HG03045 (cell line): Measurements from ENCODE around the gene NEDD9.

Experiments
- ATAC-seq: cut with Tn5 transposase; IDR thresholded peaks from one replicate; pipeline ENCODE4 v1.9.1; 2021; ENCODE audit warnings: mild to moderate bottlenecking, moderate library complexity; ENCODE audit not compliant: unreplicated experiment

The NEDD9 gene

DNA sequence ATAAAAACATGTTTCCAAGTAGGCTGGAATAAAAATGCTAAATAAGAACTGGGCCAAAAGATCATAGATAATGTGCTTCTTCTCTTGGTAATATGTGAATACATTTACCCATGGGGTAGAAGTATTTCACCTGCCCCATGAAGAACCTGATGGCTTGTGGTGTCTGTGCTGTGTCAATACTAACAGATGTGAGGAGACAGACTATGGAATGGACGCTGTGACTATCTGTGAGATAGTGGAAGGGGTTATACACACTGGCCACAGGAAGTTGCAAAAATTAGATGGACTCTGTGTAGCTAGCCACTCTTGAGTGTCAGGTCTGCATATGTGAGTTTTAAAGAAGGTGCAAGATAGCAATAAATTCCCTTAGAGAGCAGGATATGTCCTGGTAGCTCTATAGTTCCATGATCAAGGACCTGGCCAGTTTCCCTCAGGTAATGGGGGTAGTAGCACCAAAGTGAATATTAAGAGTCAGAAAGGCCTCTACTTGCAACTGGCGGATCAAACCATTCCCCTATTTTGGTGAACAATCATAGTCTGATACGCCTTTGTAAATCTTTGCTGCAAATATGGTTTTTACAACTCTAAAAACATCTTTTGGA is 48.6 kb downstream of the NEDD9 start:
- no peak for ATAC-seq

DNA sequence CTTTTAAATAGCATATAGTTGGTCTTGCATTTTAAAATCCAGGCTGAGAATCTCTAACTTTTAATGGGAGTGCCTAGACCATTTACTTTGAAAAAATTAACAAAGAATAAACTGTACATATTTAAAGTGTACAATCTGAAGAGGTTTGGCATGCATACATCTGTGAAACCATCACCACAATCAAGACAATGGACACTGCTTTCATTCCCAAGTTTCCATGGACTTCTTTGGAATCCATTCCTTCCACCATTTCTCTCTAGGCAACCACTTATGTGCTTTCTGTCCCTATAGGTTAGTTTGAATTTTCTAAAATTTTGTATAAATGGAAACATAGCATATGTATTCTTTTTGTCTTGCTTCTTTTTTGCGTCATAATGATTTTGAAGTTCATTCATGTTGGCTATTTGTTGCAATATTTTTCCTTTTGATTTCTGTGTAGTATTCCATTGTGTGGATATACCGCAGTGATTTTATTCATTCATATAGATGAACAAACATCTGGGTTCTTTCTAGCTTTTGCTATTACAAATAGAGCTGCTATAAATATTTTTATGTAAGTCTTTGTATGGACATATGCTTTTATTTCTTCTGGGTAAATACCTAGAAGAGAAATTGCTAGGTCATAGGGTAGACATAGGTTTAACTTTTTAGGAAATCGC is 50.9 kb downstream of the NEDD9 start:
- ATAC-seq: no peak

DNA sequence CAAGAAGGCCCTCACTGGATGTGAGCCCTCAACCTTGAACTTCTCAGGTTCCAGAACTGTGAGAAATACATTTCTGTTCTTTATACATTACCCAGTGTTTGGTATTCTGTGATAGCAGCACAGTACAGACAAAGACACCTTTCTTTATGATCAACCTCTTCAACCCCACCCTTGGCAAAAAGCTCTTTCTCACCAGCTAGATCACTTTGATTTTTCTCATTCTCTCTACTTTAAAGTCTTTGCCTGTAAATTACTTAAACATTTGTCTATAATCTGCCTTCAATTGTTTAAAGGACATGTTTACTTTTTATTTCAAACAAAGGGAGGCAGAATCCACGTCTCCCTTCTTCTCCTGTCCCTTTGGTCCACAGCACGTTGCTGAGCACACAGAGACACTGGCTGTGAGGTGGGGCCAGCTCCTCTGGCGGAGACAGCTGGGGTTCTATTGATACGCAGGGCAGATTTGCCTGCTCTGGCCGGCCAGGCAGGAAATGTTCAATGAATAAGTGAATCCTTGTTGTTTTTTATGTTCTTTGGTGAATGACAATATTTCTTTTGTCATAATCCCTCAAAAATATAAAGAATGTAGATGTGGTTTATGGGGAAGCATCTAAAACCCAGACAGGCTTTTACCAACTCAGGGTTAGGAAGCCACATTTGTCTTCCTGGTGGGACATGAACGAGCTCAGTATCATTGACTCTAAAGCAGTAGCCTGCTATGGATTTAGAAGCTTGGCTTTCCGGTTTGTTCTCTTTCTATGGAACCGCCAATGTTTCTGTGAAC is 52.9 kb downstream of the NEDD9 start:
- ATAC-seq: no peak

DNA sequence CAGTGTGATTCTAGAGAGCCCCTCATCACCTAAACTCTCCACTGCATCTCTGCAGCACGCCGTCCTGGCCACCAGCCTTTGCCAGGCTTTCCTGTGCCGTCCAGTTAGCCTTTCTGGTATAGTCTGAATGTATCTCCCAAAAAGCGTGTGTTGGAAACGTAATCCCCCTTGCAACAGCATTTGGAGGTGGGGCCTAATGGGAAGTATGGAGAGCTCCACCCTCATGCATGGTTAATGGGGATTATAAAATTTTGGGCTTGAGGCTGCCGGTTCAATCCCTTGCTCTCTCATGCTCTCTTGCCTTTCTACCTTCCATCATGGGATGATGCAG is 53.4 kb downstream of the NEDD9 start:
- no peak for ATAC-seq

DNA sequence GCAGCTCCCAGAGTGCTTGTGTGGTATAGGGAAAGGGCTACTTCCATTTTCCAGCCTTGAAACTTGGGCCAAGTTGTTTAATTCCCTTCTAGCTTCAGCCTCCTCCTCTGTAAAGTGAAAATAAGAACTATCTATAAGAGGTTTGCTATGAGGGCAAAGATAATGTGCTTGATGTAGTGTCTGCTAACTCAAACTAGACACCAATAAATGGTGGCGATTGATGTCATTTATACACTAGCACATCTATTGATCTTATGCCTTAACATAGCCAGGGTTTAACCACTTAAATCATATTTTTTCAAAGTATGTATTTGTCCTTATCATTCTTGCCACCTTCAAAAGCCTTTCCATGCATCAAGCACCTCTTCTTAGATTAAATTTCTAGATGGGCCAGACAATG is 55.2 kb downstream of the NEDD9 start:
- ATAC-seq: no peak

DNA sequence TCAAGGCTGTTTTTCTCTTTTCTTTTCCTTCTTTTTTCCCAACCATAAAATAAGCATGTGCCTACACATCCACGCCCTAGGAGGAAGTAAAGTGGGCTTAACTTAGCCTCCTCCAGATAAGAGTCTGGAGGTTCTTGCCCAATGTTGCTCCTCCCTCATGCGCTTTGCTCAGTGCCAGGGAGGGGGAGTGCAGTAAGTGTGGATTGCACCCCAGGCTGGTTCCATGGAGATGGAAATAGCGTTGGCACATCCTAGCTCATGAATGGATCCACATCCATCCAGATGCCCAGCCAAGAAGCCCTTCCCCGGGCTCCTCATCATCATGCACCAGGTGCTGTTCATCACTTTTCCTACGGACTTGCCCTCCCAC is 58.2 kb downstream of the NEDD9 start:
- ATAC-seq: no peak

DNA sequence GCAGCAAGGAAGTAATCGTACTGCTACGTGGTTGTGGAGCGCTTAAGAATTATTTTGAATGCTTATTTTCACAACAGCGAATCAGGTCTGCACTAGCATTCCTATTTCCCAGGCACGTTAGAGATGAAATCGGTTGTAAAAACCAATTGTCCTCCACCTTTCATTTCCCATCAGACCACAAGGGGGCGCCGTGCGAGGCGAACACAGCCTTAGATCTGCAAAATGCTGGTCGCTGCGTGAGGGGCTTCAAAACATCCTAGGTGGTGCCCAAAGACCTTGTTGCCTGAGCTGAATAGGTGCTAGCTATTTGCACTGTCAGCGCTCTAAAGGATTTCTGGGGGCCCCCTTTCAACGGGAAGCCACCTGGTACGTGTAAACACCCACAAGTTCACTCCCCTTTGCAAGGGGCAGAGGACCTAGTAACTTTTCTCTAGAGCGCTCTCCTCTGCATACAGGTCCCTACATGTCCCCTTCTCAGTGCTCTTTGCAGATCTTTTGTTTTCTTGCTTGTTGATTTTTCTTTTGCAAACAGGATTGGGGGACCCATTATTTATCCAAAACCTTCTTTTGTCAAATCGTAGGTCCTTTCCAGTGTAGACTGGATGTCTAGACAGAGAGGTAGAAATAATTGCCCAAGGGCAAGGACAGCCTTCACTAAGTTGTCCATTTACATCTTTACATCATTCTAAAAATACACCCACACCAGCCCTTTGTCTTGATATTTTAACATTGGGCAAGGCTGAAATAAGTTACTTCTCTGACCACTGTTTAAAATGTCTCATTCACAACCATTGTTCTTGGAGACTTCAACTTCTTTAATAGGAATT is 59.8 kb downstream of the NEDD9 start:
- ATAC-seq: no peak

DNA sequence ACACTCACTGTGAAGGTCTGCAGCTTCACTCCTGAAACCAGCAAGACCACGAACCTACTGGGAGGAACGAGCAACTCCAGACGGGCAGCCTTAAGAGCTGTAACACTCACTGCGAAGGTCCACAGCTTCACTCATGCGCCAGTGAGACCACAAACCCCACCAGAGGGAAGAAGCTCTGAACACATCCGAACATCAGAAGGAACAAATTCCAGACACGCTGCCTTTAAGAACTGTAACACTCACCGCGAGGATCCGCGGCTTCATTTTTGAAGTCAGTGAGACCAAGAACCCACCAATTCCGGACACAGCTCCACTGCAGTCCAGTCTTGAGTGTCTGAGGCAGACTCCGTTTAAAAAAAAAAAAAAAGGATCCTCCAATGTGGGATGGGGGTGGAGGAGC is 60.5 kb downstream of the NEDD9 start:
- no peak for ATAC-seq

DNA sequence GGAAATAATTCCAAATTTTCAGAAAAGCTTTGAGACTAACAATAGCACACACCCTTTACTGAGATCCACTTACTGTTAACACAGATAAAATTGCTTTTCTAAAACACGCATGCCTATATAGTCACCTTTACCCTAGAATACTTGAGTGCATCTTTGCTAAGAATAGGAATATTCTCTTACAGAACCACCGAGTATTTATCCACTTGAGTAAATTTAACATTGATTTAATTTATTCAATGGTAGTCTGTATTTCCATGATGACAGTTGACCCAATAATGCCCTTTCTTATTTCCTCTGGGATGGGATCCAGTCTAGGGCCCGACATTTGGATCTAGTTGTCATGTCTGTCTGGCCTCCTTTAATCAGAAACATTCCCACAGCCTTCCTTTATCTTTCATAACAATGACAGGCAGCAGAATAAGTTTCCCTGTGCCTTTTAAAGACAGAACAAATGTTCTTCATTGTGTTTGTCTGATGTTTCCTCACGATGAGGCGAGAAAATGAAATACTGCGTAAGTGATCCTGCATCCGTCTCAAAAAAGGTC is 64.3 kb downstream of the NEDD9 start:
- no peak for ATAC-seq

DNA sequence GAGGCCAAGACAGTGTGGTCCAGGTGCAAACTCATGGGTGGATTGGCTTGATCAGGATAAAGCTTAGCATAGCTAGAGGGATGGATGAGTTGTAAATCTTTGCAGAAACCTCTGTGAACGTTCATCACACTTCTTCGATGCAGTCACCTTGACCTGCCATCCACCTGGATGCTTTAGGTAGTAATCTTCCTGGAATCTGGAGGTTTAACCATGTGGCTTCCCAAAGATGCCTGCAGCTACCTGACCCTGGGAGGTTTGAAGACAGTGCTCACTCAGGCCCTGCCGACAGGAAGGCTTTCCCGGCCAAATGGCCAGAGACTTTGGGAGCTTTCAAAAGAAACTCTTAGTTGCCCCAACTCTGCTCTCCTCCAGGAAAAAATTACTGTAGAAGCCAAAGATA is 65.5 kb downstream of the NEDD9 start:
- no peak for ATAC-seq

DNA sequence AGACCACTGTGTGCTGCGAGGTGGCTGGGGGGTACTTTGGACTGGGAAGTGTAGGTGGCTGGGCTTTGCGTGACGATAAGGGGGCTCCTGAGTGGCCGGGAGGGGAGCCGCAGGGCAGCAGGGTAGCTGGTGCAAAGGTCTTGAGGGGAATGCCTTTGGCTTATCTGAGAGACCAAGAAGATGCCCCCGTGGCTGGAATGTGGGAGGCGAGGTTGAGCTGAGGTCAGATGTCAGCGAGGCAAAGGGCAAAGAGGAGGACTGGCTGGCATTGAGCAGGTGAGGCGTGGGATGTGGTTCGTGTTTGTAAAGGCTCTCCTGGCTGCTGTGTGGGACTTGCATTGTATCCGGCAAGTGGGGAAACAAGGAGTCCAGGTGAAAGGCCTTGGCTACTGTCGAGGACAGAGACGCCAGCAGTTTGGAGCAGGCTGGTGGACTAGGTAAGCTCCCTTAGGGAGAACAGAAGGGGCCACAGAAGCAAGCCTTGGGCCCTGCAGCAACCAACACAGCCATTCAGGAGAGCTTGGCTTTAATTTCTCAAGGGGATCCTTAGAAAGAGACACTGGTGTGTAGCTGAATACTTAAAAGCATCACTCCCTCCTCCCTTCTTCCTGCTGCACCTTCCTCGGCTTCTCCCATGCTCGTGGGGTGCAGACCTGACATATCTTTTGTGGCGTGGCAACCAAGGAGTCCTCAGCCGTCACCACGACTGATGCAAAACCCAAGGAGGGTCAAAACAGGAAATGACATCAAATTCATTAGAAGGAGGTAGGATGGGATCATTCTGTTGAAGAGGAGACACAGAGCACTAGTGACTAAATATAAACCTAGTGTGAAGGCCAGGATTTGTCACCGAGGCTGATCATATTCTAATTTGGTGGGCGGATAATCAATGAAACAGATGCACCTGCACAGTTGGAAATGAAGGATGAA is 67.5 kb downstream of the NEDD9 start:
- ATAC-seq: no peak

DNA sequence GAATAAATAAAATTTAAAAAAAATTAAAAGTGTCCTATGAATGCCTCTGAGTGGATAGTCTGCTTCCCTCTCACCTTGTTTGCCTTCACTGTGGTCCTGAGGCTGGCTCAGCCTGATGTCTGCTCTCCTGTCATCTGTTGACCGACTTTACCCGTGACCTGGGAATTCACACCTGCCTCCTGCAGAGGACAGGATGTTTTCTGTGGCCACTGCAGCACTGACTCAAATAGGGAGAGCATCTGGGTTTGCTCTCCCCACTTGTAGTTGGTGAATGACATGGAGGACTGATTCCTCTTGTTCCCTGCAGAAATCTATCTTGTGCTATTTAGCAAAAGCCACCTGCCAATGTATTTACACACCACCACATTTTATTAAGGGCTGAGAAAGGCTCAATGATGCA is 68.5 kb downstream of the NEDD9 start:
- no peak for ATAC-seq

DNA sequence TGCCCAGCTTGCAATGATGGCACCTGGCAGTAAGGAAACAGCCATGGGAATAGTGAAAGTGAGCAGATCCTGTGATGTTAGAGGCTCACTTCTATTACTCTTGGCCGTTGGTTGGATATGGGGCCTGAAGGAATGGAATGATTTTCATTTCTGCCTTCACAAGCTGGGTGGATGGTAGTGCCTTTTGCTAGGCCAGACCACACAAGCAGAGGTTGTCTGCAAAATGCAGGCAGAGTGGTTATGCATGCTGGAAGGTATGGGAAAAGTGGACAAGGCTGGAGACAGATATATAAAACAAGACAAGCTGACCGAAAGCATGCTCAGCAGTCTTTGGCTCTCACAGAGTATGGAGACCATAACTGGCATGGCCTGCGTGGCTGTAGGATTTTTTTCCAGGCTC is 70.2 kb downstream of the NEDD9 start:
- ATAC-seq: no peak

DNA sequence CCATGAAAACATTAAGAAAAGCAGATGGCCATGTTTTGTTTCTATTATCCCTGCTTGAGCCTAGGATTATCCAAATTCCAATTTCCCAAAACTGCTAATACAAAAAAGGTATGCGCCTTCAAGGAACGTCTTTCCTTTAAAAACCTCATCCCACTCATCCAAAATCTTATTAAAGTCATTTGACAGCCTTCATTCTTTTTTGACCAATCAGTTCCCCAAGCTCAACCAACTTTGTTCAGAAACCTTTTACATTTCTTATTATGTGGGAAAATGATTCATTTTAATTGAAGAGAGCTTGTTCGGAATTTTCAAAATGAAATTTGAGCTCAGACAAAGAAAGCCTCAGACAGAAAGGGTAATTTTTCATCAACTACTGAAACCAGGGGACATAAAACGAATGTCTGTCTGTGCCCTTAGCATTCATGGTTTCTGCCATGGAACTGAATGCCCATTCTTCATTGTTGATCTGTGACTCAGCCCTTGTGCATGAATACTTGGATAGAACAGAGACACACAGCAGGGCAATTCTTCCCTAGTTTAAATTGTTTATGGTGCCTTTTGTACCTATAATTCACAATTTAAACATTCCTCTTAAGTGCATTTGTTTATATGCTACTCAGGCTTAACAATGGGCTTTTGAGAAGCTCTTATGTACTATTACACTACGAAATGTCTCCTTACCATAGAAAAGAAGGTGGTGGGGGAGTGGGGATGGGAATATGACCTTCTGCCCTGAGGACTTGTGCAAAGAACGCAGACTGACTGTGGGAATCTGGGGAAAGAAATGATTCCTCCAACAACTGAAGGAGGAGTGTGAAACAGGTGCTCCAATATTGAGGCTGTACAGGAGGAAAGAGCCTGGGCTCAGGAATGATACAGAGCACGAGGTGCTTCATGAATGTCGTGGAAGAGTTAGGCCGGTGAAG is 71.2 kb downstream of the NEDD9 start:
- no peak for ATAC-seq

DNA sequence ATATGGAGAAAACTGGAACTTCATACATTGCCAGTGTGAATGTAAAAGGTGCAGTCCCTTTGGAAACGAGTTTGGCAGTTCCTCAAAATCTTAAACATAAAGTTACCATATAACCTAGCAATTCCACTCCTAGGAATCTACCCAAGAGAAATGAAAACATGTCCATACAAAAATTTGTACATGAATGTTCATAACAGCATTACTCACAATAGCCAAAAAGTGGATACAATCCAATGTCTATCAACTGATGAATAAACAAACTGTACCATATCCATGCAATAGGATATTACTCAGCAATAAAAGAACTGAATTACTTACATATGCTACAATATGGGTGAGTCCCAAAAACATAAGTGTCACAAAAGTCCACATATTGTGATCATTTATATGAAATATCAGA is 72.3 kb downstream of the NEDD9 start:
- no peak for ATAC-seq

DNA sequence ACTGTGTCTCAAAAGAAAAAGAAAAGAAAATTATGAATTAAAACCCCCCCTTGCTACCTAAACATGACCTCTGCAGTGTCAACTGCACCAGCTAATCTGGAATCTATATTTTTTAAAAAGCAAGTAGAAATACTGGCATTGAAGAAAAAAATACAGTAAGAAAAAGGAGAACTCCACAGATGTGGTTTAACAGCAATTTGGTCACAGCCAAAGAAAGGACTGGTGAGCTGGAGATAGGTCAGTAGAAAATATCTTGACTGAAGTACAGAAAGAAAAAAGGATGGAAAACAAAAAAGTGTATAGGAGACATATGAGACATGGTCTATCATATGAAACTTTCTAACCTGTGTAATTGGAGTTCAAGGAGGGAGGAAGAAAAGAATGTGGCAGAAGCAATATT is 76.9 kb downstream of the NEDD9 start:
- no peak for ATAC-seq

DNA sequence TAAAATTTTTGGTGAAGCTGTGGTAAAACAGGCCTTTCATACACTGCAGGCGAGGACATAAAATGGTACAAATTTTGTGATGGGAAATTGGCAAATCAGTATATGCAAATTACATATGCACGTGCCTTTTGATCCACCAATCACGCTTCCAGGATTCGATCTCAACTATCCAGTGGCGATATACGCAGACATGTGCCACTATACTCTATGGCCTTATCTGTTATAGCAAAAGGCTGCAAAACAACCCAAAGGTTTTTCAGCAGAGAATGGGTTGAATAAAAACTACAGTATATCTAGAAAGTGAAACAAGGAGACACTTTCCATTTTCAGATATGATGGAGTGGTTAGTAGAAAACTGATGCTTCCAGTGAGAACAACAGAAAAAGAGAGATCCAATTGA is 79.0 kb downstream of the NEDD9 start:
- ATAC-seq: no peak

DNA sequence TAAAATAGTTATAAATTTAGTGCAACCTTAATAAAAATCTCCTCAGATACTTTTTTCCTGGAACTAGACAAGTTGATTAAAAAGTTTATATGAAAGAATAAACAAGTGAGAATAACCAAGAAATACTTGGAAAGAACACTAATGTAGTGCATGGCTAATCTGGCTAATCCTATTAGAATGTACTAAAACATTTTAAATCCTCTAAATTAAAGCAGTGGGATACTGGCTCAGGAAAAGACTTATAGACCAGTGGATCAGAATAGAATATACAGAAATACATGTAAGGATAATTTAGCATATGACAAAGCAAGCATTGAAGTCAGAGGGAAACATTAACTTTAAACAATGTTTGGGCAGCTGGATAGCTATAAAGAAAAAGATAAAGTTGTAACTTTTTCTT is 79.9 kb downstream of the NEDD9 start:
- no peak for ATAC-seq

DNA sequence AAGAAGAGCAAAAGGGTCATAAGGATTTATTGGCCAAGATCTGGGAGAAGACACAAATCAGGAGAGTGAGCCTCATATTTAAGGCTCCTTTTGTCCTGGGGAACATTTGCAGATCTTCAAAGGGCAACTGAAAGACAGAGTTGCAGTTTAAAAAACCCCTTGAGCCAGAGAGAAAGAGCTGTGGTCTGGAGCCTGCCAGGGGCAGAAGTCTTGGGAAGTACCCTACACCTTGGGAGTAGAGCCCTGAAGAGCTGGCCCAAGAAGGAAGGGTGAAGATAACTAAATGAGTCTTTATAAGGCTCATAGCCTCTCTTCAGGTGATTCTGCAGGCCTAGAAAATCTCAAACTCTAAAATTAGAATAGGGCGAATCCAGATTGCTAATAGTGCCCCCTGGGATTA is 81.0 kb downstream of the NEDD9 start:
- ATAC-seq: no peak
